Breast epithelium (tissue), 3 donors: ENCODE data around the gene GAB2.

Experiments used
- POLR2A ChIP-seq: fragments of 450-650 bp; IDR thresholded peaks from one replicate; pipeline ENCODE4 v1.6.1; 2016; ENCODE audit warnings: antibody characterized with exemption, mild to moderate bottlenecking, moderate library complexity
- TF ChIP-seq, protein P1 (sequence below), 3 donors: fragments of 450-650 bp; IDR thresholded peaks; one replicate each; pipeline ENCODE4 v1.5.1; 2016 to 2017; ENCODE audit warnings: antibody characterized with exemption in 3 of 3, mild to moderate bottlenecking in 3 of 3, moderate library complexity in 3 of 3

DNA sequence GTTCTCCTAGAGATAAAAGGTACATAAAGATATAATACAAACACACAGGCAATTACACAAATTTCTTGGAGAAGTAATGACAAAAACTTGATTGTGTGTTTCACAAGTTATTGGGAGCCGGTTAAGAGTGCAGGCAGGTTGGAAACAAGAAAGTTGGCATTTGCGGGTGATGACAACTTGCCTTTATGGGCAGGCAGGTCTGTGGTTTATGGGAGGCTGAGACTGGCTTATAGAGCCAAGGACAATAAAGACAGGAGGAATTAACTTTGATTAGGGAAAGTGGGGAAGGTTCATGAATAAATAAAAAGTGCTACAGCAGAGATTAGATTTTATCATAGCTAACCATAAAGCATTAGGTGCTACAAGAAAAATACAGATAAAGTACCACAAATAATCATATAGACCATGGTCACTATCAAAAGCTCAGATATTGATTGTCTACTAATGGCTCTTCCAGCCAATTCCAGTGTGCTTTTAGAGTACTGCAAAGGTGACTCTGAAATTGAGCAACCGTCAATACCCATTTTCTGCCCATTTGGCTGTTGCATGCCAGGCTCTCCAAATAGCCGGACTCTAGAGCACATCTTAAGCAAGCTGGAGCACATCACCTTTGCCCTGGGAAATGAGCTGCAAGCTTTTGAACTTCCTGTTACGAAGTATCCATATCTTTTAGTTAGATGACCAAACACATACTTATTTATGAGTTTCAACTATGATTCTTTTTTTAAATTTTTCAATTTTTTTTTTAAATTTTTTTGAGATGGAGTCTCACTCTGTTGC is 33.9 kb upstream of the GAB2 start:
- TF ChIP-seq, protein P1, sequence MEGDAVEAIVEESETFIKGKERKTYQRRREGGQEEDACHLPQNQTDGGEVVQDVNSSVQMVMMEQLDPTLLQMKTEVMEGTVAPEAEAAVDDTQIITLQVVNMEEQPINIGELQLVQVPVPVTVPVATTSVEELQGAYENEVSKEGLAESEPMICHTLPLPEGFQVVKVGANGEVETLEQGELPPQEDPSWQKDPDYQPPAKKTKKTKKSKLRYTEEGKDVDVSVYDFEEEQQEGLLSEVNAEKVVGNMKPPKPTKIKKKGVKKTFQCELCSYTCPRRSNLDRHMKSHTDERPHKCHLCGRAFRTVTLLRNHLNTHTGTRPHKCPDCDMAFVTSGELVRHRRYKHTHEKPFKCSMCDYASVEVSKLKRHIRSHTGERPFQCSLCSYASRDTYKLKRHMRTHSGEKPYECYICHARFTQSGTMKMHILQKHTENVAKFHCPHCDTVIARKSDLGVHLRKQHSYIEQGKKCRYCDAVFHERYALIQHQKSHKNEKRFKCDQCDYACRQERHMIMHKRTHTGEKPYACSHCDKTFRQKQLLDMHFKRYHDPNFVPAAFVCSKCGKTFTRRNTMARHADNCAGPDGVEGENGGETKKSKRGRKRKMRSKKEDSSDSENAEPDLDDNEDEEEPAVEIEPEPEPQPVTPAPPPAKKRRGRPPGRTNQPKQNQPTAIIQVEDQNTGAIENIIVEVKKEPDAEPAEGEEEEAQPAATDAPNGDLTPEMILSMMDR (IDR thresholded peaks at IDR 0.05): no peak
- no peak for TF ChIP-seq POLR2A
